ENCODE data around the gene SDHA.
"Not testable (repeated sequence)": the region's sequence is repeated elsewhere in the genome, so short reads cannot be mapped to it uniquely, and the experiment has no call there.

The SDHA gene

GRCh38 chr5:194603-195209 lies 23.4 kb upstream of the SDHA start:
- H3K36me3 ChIP-seq (ENCODE audit: control insufficient read depth, insufficient read depth, low read length) = no peaks in the 10 kb centered on the region
- no peak overlapping the region for H3K9ac ChIP-seq (ENCODE audit: low read length)
- H3K9me3 ChIP-seq (ENCODE audit: control insufficient read depth, low read length) = no peaks in the 10 kb centered on the region
- H3K4me1 ChIP-seq (ENCODE audit: control insufficient read depth, insufficient read depth, low read length) = peaks cover 8% of the 10 kb centered on the region
- peaks cover 29% of the 10 kb centered on the region for H3K27me3 ChIP-seq (ENCODE audit: control insufficient read depth, insufficient read depth, low read length)
- H3K4me3 ChIP-seq (ENCODE audit: low read length) = no peak overlapping the region

GRCh38 chr5:195401-196160 lies 22.5 kb upstream of the SDHA start:
- H3K27me3 ChIP-seq (ENCODE audit: control insufficient read depth, insufficient read depth, low read length) = peaks cover 21% of the 10 kb centered on the region
- H3K4me3 ChIP-seq (ENCODE audit: low read length) = no peak overlapping the region
- peaks cover 8% of the 10 kb centered on the region for H3K4me1 ChIP-seq (ENCODE audit: control insufficient read depth, insufficient read depth, low read length)
- H3K9me3 ChIP-seq (ENCODE audit: control insufficient read depth, low read length) = no peaks in the 10 kb centered on the region
- no peak overlapping the region for H3K9ac ChIP-seq (ENCODE audit: low read length)
- H3K36me3 ChIP-seq (ENCODE audit: control insufficient read depth, insufficient read depth, low read length) = no peaks in the 10 kb centered on the region

DNA sequence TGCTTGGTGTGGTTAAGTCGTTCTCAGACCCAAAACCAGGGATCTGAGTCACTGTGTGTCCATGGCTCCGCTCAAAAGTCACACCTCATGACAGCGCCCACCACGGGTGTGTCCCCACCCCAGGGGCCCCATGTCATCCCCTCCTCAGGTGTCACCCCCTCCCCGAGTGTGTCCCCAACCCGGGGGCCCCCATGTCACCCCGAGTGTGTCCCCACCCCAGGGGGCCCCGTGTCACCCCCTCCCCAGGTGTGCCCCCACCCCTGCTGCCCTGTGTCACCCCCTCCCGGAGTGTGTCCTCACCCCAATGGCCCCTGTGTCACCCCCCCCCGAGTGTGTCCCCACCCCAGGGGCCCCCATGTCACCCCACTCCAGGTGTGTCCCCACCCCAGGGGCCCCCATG lies 21.8 kb upstream of the SDHA start:
- Histone ChIP-seq H3K9me3 (ENCODE audit: control insufficient read depth, low read length) (no peaks in the 10 kb centered on the region), H3K27me3 (ENCODE audit: control insufficient read depth, insufficient read depth, low read length) (peaks cover 13% of the 10 kb centered on the region), H3K4me1 (ENCODE audit: control insufficient read depth, insufficient read depth, low read length) (peaks cover 5% of the 10 kb centered on the region), H3K36me3 (ENCODE audit: control insufficient read depth, insufficient read depth, low read length) (no peaks in the 10 kb centered on the region), H3K9ac (ENCODE audit: low read length) (no peak overlapping the region), H3K4me3 (ENCODE audit: low read length) (no peak overlapping the region)

DNA sequence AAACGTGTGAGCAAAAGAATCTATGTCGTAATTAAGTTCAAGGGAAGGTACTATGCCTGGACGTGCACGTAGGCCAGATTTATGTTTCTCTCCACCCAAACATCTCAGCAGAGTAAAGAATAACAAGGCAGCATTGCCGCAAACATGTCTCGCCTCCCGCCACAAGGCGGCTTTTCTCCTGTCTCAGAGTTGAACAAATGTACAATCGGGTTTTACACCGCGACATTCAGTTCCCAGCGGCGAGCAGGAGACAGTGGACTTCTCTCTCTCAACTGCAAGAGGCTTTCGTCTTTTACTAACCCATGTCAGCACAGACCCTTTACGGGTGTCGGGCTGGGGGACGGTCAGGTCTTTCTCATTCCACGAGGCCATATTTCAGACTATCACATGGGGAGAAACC lies 21.1 kb upstream of the SDHA start:
- not testable (repeated sequence) for H3K9me3 ChIP-seq (ENCODE audit: control insufficient read depth, low read length); H3K9ac ChIP-seq (ENCODE audit: low read length); H3K4me3 ChIP-seq (ENCODE audit: low read length); H3K27me3 ChIP-seq (ENCODE audit: control insufficient read depth, insufficient read depth, low read length); H3K4me1 ChIP-seq (ENCODE audit: control insufficient read depth, insufficient read depth, low read length); H3K36me3 ChIP-seq (ENCODE audit: control insufficient read depth, insufficient read depth, low read length)

DNA sequence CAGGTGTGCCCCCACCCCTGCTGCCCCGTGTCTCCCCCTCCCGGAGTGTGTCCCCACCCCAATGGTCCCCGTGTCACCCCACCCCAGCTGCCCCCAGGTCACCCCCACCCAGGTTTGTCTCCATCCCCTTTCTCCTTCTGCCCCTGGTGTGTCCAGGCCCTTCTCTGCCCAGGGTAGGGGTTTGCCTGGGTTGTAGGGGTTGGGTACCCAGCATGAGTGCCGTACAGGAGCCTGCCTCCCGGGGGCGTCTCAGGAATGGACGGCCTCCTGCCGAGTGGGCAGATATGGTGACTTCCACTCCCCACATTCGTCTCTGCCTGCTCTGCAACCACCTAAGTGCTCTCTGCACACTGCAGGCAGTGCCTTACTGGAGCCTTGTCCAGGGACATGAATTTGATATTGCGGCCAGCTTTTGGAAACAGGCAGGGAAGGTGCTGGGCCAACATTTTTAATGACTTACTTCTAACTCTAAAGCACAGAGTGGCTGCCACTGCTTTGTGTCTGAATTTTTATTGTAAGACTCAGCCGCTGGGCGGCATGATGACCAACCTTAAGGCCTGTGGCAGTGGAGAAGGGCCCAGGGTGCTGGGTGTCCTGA lies 20.1 kb upstream of the SDHA start:
- no peaks in the 10 kb centered on the region for H3K4me1 ChIP-seq (ENCODE audit: control insufficient read depth, insufficient read depth, low read length)
- H3K36me3 ChIP-seq (ENCODE audit: control insufficient read depth, insufficient read depth, low read length) = no peaks in the 10 kb centered on the region
- no peak overlapping the region for H3K9ac ChIP-seq (ENCODE audit: low read length)

GRCh38 chr5:198516-199196 lies 19.5 kb upstream of the SDHA start:
- no peaks in the 10 kb centered on the region for H3K27me3 ChIP-seq (ENCODE audit: control insufficient read depth, insufficient read depth, low read length)
- H3K36me3 ChIP-seq (ENCODE audit: control insufficient read depth, insufficient read depth, low read length) = no peaks in the 10 kb centered on the region
- H3K9ac ChIP-seq (ENCODE audit: low read length) = no peak overlapping the region
- no peaks in the 10 kb centered on the region for H3K9me3 ChIP-seq (ENCODE audit: control insufficient read depth, low read length)
- no peak overlapping the region for H3K4me3 ChIP-seq (ENCODE audit: low read length)
- H3K4me1 ChIP-seq (ENCODE audit: control insufficient read depth, insufficient read depth, low read length) = no peaks in the 10 kb centered on the region

More for the DNA sequence above, 20.1 kb upstream of the SDHA start:
- Histone ChIP-seq H3K9me3 (ENCODE audit: control insufficient read depth, low read length) (no peaks in the 10 kb centered on the region), H3K27me3 (ENCODE audit: control insufficient read depth, insufficient read depth, low read length) (no peaks in the 10 kb centered on the region), H3K4me3 (ENCODE audit: low read length) (no peak overlapping the region)

DNA sequence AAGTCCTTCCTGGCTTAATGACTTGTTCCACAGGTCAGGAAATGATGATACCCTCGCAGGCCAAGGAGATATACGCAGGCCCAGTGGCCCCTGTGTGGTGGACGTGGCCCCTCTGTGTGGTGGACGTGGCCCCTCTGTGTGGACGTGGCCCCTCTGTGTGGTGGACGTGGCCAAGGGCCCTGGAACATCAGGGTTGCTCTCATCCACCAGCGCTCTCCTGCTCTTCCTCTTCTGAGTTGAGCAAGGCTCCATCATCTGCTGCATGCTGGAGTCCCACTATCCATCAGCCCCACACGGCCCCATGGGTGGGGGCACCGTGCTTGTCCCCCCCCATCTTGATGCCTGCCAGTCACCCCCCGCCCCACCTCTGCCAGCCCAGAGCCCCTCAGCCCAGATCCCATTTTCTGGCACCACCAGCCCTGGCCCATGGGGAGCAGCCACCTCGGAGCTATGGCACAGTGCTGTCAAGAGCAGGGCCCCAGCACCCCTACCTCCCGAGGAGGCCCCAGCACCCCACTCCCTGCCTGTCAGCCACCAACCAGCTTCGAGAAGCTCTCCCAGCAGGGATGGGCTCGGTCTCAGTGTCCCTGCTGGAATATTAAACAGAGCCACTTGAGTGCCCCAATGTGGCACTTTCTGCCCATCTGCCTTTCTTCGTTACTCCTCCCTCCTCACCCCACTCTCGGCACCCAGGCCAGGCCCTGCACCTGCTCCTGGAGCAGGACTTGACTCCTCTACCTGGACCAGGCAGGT lies 18.7 kb upstream of the SDHA start:
- no peak overlapping the region for H3K4me3 ChIP-seq (ENCODE audit: low read length)
- no peaks in the 10 kb centered on the region for H3K4me1 ChIP-seq (ENCODE audit: control insufficient read depth, insufficient read depth, low read length)
- no peaks in the 10 kb centered on the region for H3K9me3 ChIP-seq (ENCODE audit: control insufficient read depth, low read length)
- no peaks in the 10 kb centered on the region for H3K36me3 ChIP-seq (ENCODE audit: control insufficient read depth, insufficient read depth, low read length)
- H3K9ac ChIP-seq (ENCODE audit: low read length) = no peak overlapping the region
- no peaks in the 10 kb centered on the region for H3K27me3 ChIP-seq (ENCODE audit: control insufficient read depth, insufficient read depth, low read length)

DNA sequence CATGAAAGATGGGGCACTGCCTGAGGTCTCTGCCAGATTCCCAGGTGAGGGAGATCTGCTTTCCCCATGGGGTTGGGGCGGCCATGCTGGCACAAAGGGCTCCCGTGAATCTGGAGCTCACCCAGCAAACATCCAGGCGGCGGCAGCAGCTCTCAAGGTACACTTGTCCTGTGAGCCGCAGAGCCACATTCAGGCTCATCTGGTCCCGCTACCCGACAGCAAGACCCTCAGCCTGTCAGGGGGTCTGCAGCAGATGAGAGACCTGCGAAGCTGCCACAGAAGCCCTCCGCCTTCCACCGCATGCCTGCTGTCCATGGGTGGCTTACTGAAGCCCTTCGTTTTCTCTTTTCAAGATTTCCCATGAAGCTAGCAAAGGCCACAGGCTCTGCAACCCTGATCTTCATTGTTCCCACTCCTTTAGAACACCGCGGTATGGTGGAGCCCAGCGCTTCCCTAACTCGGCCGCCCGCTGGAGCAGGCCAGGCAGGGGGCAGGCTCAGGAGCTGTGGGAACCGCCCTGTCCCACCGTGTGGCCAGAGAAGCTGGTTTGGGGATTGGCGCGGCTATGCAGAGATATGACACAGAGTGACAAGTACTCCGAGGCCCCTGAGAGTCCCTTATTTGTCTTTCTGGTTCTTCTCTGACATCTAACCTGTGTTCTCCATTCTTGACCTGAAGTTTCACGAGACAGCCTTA lies 18.0 kb upstream of the SDHA start:
- no peak overlapping the region for H3K4me3 ChIP-seq (ENCODE audit: low read length)
- no peaks in the 10 kb centered on the region for H3K9me3 ChIP-seq (ENCODE audit: control insufficient read depth, low read length)
- no peaks in the 10 kb centered on the region for H3K36me3 ChIP-seq (ENCODE audit: control insufficient read depth, insufficient read depth, low read length)
- H3K27me3 ChIP-seq (ENCODE audit: control insufficient read depth, insufficient read depth, low read length) = no peaks in the 10 kb centered on the region
- H3K4me1 ChIP-seq (ENCODE audit: control insufficient read depth, insufficient read depth, low read length) = no peaks in the 10 kb centered on the region
- H3K9ac ChIP-seq (ENCODE audit: low read length) = no peak overlapping the region

- no peaks in the 10 kb centered on the region for H3K36me3 ChIP-seq (ENCODE audit: control insufficient read depth, insufficient read depth, low read length)
- H3K4me1 ChIP-seq (ENCODE audit: control insufficient read depth, insufficient read depth, low read length) = no peaks in the 10 kb centered on the region
- H3K9me3 ChIP-seq (ENCODE audit: control insufficient read depth, low read length) = no peaks in the 10 kb centered on the region
- no peaks in the 10 kb centered on the region for H3K27me3 ChIP-seq (ENCODE audit: control insufficient read depth, insufficient read depth, low read length)
- no peak overlapping the region for H3K4me3 ChIP-seq (ENCODE audit: low read length)
- H3K9ac ChIP-seq (ENCODE audit: low read length) = no peak overlapping the region
Measured at GRCh38 chr5:200985-201384, 17.1 kb upstream of the SDHA start.

DNA sequence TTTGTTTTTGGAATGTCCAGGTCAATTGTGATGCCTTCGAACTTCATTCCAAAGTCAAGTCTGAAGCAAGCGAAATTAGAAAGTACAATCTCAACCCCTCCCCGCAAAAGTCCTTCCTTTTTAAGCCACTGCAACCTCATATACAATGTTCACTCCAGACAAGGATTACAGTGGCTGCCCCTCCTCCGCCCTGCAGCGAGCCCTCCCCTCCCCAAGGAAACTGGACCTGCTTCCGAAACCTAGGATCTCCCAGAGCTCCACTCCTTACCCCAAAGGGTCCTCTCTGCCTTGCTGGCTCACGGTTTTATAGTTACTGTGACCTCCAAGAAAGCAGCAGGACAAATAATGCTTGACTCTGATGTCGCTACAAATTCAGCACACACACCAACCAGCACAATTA lies 16.4 kb upstream of the SDHA start:
- H3K9ac ChIP-seq (ENCODE audit: low read length) = no peak overlapping the region
- H3K36me3 ChIP-seq (ENCODE audit: control insufficient read depth, insufficient read depth, low read length) = no peaks in the 10 kb centered on the region
- H3K4me1 ChIP-seq (ENCODE audit: control insufficient read depth, insufficient read depth, low read length) = no peaks in the 10 kb centered on the region
- no peaks in the 10 kb centered on the region for H3K27me3 ChIP-seq (ENCODE audit: control insufficient read depth, insufficient read depth, low read length)
- no peaks in the 10 kb centered on the region for H3K9me3 ChIP-seq (ENCODE audit: control insufficient read depth, low read length)
- H3K4me3 ChIP-seq (ENCODE audit: low read length) = no peak overlapping the region

DNA sequence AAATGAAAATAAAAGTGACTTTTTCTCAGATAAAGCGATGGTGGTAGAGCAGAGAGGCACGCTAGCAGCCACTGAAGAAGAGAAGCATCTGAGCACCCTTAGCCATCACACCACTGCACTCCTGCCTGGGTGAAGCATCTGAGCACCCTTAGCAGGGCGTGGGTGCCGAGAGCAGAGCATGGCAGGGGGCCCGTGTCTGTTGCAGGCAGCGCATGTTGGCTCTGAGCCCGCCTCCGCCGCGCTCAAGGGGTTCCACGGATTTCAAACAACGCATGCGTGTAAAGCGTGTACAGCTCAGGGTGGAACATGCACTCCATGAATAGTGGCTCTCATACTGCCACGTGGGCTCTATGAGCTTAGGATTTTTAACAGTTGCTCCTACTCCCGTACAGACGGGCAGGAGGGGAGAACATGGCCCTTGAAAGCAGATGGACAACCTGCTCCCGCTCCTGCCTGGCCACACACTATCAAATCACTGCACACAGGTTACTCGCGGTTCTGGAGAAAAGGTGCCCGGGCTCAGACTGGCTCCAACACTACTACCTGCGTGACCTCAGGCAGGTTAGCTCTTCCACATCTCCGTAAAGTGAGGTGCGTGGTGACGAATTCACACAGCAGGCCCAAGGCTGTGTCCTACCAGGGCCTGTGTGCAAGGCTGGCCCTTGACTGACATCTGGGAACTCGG lies 14.7 kb upstream of the SDHA start:
- Histone ChIP-seq H3K36me3 (ENCODE audit: control insufficient read depth, insufficient read depth, low read length) (no peaks in the 10 kb centered on the region), H3K27me3 (ENCODE audit: control insufficient read depth, insufficient read depth, low read length) (no peaks in the 10 kb centered on the region), H3K9me3 (ENCODE audit: control insufficient read depth, low read length) (no peaks in the 10 kb centered on the region), H3K4me1 (ENCODE audit: control insufficient read depth, insufficient read depth, low read length) (no peaks in the 10 kb centered on the region), H3K9ac (ENCODE audit: low read length) (no peak overlapping the region), H3K4me3 (ENCODE audit: low read length) (no peak overlapping the region)

Measured in mucosa of stomach (tissue), 1 donor.